ENCODE results near the gene RNF31.

Gene RNF31

GRCh38 chr14:24160850-24161804 is 13.8 kb downstream of the RNF31 start, which contains the start of gene IRF9:
Gene IRF9, plus strand, starts transcription at chr14:24161265. Its CDS starts 880 bp downstream, at chr14:24162145.
- peak; percentile 96 for DNase-seq

DNA sequence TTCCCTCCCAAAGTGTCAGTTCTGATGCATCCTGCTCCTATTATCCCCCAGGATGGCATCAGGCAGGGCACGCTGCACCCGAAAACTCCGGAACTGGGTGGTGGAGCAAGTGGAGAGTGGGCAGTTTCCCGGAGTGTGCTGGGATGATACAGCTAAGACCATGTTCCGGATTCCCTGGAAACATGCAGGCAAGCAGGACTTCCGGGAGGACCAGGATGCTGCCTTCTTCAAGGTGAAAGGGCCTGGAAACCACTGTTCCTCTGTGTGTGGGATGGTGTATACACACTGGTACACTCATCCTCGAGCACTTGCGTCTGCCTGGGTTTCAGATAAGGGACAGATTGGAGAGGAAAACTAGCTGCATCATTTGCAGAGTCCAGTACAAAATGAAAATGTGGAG is 14.8 kb downstream of the RNF31 start:
- no peak for DNase-seq

GRCh38 chr14:24164518-24164991 is 17.3 kb downstream of the RNF31 start:
- no peak for DNase-seq

- no peak for DNase-seq
These were observed 18.5 kb downstream of the RNF31 start for GRCh38 chr14:24165785-24166184.

GRCh38 chr14:24167469-24168114 is 20.3 kb downstream of the RNF31 start:
- no peak for DNase-seq

GRCh38 chr14:24171422-24172260 is 24.3 kb downstream of the RNF31 start, which contains the start of gene REC8:
Gene REC8, plus strand, starts transcription at chr14:24172080. Its CDS starts 473 bp downstream, at chr14:24172553.
- peak; percentile 87 for DNase-seq

- DNase-seq = no peak
These were observed 25.1 kb downstream of the RNF31 start for GRCh38 chr14:24172261-24172860.

GRCh38 chr14:24172871-24173281 is 25.6 kb downstream of the RNF31 start:
- DNase-seq = no peak

GRCh38 chr14:24176599-24176998 is 29.3 kb downstream of the RNF31 start:
- DNase-seq = no peak

- DNase-seq = no peak
These were observed 29.9 kb downstream of the RNF31 start for GRCh38 chr14:24177041-24177825.

DNA sequence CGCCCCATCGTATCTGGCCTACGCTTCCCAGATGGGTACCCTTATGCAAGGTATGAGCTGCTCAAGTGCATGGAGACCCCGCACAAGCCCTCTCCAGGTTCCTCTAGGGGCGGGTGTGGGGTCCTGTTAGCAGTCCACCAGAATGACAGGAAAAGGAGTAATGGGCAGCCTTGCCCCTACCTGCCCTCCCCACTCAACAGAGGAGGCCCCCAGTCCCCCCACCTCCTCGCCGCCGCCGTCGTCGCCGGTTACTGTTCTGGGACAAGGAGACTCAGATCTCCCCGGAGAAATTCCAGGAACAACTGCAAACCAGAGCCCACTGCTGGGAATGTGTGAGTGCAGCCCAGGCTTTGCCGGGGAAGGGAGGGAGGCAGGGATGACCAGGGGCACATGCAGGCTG is 30.6 kb downstream of the RNF31 start:
- DNase-seq = no peak

GRCh38 chr14:24178399-24179178 is 31.3 kb downstream of the RNF31 start:
- no peak for DNase-seq

DNA sequence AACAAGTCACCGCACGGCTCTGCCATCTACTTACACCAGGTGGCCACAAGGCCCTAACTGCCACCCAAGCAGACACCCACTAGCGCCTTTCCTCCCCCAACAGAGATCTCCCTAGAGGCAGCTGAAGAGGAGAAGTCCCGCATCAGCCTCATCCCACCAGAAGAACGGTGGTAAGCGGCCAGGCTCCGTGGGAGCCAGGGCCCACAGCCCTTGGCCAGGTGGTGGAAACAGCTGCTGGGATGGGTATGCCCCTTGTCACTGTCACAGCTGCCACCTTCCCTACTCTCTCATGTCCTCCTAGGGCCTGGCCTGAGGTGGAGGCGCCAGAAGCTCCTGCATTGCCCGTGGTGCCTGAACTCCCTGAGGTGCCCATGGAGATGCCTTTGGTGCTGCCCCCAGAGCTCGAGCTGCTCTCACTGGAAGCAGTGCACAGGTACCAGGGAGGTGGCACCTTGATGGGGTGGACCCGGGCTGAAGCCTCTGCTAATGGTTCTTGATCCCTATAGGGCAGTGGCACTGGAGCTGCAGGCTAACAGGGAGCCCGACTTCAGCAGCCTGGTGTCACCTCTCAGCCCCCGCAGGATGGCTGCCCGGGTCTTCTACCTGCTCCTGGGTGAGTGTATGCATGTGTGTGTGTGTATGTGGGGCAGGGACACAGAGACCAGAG is 32.1 kb downstream of the RNF31 start:
- no peak for DNase-seq

- DNase-seq = no peak
These were observed 32.9 kb downstream of the RNF31 start for GRCh38 chr14:24179961-24180796.

- DNase-seq = no peak
These were observed 34.2 kb downstream of the RNF31 start for GRCh38 chr14:24181371-24182077.

DNA sequence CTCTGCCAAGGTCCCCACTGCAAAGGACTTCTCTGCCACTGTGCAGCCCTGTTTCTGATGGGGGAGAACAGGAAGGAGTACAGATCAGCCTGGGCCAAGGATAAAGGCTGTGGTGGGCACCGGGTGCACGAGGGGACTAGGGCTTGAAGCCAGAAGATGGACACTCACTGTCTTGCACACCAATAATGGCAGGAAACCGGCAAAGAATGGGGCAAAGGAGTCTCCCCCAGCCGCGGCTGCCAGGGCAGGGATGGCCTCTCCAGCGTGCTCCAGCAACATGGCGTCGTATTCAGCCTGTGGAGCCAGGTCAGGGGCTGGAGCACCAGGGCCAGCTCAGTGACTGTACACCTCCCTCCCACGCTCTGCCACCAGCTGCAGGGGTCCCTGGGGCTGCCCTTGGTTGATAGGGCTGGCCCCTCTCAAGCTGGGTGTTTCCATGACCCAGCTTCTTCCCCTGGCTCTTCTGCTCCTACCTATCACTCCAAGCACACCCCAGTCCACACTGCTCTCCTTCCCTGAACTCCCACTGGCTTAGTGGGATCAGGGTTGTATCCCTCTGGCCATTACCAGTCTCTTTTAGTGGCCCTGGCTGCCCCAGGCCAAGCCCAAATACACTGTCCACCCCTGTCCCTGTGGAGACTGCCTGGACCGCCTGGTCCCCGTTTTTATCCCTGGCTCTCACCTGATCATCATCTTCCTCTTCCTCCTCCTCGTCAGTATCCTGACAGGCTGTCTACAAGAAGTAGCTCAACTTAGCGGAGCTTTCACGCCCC is 35.0 kb downstream of the RNF31 start:
- DNase-seq = no peak

- no peak for DNase-seq
These were observed 35.8 kb downstream of the RNF31 start for GRCh38 chr14:24183014-24183481.
